GM06990 (cell line): ENCODE results near the gene ELMO2.

Experiments used
- DNase-seq: peaks from one replicate; pipeline ENCODE4 v3.0.0-alpha.2; 2011; ENCODE audit not compliant: insufficient read length; ENCODE audit errors: extremely low read depth
- H3K27me3 ChIP-seq: replicated peaks from 2 replicates; pipeline ENCODE4 v1.6.0; 2011; ENCODE audit warnings: low read length; ENCODE audit not compliant: control insufficient read depth, insufficient read depth
- H3K36me3 ChIP-seq: 2 replicates; pipeline ENCODE4 v1.5.1; 2011; ENCODE audit warnings: low read length; ENCODE audit not compliant: control insufficient read depth, insufficient read depth
- H3K4me3 ChIP-seq: replicated peaks from 2 replicates; pipeline ENCODE4 v1.5.1; 2011; ENCODE audit warnings: low read depth, mild to moderate bottlenecking, control low read depth, low read length
- TF ChIP-seq, protein P1 (sequence below): IDR thresholded peaks from 2 replicates; pipeline ENCODE4 v1.5.1; 2011; ENCODE audit warnings: low read length, control low read depth, mild to moderate bottlenecking, inconsistent platforms; ENCODE audit not compliant: insufficient read depth, poor library complexity, severe bottlenecking

ELMO2 gene

DNA sequence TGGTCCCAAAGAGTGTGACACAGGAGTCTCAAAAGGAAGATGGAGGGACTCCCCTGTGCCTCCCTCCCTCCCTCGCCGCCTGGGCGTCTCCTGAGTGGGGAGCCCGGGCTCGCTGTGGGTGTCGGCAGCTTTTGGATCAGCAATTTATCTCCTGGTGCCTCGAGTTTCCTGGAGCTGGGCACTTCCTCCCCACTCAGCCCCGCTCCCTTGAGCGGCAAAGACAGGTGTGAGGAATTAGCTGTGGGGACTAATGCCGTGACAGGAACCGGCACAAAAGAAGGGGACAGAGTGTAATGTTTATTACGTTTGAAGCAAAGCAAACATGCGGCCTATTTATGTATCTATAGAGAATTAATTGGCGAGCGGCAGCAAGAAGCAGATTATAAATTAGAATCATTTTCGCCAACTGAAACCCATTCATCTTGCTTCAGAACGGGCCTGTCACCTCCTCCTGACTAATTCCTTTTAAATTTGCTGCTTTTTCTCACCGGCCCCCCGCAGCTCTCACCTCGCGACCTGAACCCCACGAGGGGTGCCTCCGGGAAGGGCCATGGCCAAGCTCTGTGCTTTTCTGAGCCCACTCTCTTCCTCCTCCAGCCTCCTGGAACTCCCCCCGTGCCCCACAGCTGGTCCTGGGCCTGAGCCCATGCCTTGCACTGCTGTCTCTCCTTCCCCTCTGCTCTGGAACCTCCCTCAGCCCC lies 89.3 kb downstream of the ELMO2 start:
- H3K27me3 ChIP-seq: peaks cover 11% of the 10 kb centered on the region
- TF ChIP-seq, protein P1, sequence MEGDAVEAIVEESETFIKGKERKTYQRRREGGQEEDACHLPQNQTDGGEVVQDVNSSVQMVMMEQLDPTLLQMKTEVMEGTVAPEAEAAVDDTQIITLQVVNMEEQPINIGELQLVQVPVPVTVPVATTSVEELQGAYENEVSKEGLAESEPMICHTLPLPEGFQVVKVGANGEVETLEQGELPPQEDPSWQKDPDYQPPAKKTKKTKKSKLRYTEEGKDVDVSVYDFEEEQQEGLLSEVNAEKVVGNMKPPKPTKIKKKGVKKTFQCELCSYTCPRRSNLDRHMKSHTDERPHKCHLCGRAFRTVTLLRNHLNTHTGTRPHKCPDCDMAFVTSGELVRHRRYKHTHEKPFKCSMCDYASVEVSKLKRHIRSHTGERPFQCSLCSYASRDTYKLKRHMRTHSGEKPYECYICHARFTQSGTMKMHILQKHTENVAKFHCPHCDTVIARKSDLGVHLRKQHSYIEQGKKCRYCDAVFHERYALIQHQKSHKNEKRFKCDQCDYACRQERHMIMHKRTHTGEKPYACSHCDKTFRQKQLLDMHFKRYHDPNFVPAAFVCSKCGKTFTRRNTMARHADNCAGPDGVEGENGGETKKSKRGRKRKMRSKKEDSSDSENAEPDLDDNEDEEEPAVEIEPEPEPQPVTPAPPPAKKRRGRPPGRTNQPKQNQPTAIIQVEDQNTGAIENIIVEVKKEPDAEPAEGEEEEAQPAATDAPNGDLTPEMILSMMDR: no peak
- no peaks in the 10 kb centered on the region for H3K36me3 ChIP-seq
- no peak overlapping the region for H3K4me3 ChIP-seq
- DNase-seq: no peak
